GM18868 (cell line): Measurements from ENCODE around the gene APH1A.
"Not testable (repeated sequence)": the region's sequence is repeated elsewhere in the genome, so short reads cannot be mapped to it uniquely, and the experiment has no call there.

Experiments used
- ATAC-seq: cut with Tn5 transposase; IDR thresholded peaks from one replicate; pipeline ENCODE4 v1.9.1; 2021; ENCODE audit warnings: mild to moderate bottlenecking, moderate library complexity; ENCODE audit not compliant: unreplicated experiment

Gene APH1A

GRCh38 chr1:150234566-150235293 lies 34.1 kb downstream of the APH1A start:
- peak; percentile 51 for ATAC-seq

- no peak for ATAC-seq
Measured at GRCh38 chr1:150234309-150234565, 34.6 kb downstream of the APH1A start.

- ATAC-seq = no peak
Measured at GRCh38 chr1:150233359-150234308, 35.2 kb downstream of the APH1A start.

GRCh38 chr1:150232921-150233320 lies 35.9 kb downstream of the APH1A start:
- not testable (repeated sequence) for ATAC-seq

- not testable (repeated sequence) for ATAC-seq
Measured at GRCh38 chr1:150228246-150228645, 40.6 kb downstream of the APH1A start.

- no peak for ATAC-seq
Measured at GRCh38 chr1:150227228-150227627, 41.6 kb downstream of the APH1A start.

- ATAC-seq = no peak
Measured at GRCh38 chr1:150226486-150226885, 42.3 kb downstream of the APH1A start.

GRCh38 chr1:150225546-150225945 lies 43.3 kb downstream of the APH1A start:
- ATAC-seq = no peak

GRCh38 chr1:150224983-150225382 lies 43.8 kb downstream of the APH1A start:
- ATAC-seq = no peak

- no peak for ATAC-seq
Measured at GRCh38 chr1:150221552-150221951, 47.3 kb downstream of the APH1A start.

- ATAC-seq = not testable (repeated sequence)
Measured at GRCh38 chr1:150215855-150216254, 53.0 kb downstream of the APH1A start.
